ENCODE data around the gene EXD3.
"Not testable (repeated sequence)": the region's sequence is repeated elsewhere in the genome, so short reads cannot be mapped to it uniquely, and the experiment has no call there.

EXD3 gene

DNA sequence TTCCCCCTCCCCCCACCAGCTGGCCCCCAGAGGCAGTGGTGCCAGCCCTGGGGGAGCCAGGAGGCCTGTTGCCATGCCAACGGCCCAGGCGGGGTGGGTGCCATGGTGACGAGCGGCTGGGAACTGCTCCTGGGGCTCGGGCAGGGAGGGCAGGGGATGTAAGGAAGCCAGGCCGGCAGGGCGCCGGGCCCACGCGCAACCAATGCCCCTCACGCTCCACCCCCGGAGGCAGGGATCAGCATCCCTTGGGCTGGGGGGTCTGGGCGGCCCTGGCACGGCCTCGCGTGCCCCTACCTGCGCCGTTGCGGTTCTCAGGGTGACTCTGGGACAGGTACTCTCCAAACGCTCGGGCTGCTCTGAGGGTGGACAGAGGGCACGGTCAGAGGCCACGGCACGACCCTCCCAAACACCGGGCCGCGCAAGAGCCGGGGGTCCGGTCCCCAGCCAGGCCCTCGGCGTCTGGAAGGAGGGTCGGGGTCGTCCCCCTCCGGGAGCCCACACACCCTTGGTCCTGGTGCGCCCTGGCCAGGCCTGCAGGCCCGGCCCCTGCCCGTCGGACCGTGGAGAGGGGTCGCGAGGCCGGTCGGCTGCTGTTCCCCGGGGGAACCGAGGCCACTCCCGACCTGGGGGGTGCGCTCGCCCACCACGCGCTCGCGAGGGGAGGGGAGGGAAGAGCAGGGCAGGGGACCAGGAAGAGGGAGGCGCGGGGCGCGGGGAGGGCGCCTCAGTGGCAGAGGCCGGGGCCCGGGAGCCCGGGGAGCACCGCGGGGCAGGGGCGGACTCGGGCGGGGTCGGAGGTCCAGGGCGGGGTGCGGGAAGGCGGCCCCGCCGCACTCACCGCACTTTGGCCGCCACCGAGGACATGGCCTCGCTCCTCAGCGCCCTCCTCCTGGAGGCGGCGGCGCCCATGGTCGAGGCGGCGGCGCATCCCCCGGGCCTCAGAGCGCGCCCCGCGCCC is 35.5 kb upstream of the EXD3 start:
- ATAC-seq, result peak; percentile 8 to 10

DNA sequence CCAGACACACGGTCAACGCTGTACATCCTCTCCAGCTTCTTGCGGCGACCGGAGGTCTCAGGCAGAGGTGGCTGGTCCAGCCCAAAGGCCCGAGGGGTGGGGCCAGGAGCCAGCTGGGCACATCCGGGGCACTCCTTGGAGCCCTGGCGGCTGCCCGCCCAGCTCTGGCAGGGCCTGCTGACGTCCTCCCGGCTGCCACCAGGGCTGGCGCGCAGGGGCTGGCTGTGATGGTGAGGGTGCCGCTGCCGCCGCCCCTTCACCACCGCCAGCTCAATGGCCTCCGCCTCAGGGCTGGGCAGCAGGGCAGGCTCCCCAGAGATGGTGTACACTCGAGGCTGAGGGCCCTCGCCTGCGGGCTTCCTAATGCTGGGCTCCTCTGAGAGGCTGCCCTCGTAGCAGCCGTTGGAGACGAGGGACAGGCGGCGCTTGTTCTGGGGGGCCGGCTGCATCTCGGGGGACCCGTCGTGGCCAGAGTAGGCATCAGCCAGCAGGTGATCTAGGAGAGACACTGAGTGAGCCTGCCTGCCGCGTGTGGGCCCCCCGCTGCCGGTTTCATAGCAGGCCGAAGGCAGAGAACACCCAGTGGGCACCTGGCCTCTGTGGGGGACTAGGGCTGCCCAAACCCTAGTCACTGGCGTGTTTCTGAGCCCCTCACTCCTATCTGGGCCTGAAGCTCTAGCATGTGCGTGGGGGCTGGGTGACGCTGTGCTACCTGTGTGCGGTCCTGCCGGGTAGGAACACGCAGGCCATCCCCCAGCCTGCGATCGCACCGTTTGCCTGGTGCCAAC is 34.6 kb upstream of the EXD3 start:
- no peak for ATAC-seq

DNA sequence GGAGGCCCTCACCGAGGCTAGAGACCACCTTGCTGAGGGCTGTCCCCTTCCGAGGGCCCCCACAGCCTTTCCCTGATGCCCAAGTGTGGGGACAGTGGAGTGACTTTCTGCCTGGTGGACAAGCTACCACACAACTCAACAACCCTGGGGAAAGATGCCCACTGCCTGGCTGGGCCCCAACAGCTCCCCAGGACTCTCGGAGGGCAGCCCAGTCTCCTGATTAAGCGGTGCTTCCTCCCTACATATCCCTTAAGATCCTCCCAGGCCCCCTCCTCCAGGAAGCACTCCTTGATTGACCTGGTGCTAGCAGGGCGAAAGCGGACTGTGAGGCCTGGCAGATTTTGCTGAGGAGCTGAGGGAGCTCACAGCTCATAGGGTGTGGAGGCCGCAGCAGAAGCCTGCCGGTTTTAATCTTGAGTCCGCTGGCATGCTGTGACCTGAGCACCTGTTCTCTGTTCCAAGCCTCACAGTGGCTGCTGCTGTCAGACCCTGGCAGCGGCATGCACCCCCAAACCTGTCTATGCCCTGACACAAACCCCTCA is 34.0 kb upstream of the EXD3 start:
- ATAC-seq, result no peak

DNA sequence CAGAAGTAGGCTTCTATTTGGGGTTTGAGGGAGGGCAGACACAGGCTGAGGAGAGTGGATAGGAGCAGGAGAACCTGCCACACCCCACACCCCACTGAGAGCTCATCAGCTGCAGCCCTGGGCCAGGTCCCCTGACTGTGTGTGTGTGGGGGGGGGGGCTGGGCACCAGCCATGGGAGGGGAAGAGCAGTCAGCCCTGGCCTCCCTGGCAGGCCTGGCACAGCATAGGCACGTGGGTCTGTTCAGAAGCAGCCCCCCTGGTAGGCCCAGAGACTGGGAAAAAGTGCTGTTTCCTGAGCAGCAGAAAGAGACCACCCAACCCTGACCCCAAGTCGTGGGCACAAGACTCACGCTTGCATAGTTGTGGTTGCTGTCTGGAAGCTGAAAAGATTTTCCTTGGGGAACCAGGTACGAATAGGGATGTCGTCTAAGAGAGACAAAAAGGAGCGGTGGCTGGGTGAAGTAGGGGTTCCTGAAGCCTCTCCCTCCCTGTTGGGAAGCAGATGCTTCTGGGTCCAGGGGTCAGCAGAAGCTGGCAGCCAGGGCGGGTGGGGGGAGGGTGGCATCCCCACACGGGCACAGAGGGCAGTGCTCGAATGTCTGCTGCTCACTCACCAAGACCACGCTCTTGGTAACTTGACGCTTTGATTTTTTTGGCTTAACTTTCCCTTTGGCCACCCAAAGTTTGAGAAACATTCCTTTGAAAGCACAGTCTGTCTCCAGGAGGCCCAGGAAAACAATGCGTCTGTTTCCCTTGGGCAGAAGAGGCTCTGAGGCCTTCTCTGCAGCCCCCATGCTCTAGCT is 33.3 kb upstream of the EXD3 start:
- no peak for ATAC-seq

DNA sequence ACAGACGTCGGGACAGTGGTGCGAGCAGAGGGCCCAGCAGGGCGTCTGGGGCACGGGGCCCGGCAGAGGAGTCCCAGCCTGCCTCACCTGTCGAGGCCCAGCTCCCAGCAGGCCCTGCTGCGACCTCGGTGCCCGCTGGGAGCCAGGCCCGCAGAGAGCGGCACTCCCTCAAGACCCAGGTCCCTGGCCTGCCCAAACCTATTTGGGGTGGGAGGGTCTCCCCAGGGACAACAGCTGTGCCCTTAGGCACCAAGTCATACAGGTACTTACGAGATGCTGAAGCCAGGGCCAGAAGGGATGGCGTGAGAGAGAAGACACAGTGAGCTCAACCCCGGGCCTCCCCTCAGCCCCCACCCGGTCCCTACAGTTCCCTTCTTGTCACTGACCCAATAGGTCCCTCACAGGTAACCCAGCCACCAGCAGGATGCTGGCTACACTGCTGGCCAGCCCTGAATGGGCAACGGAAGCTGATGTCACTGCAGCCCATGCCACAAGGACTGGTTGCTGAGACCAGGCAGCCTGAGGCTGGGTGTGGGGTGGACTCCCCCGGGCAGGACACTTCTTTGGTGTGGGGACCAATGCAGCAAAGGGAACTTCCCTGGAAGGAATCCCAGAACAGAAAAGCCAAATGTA is 32.5 kb upstream of the EXD3 start:
- ATAC-seq, result no peak

DNA sequence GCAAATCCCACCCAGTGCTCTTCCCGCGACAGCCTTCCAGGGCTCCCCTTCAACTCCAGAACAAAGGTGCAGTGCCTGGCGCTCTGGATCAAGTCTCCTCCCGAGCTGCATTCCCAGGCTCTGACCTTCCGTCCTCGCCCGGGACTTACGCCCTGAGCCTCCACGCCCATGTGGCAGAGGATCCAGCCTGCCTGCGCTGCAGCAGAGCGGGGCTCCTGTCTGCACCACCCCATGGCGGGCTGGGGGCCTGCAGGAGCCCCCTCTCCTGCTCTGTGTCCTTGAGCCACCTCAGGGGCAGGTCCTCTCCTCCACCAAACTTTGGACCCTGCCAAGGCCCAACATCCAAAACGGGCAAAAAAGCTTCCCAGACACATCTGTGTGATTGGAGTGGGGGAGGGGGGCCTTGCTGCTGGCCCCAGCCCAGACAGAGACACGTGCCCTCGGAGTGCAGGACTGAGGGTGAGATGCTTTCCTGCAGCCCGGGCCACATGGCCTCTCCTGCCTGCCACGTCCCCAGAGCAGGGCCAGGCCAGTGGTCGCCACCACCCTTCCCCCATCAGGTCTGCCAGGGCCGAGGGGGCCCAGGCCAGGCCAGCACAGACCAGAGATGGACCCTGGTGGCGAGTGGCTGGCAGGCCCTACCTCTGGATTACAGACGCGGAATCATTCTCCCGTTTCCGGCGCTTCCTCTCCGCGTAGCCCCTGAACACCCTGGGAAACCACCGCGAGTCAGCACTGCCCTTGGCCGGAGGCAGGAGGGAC is 31.8 kb upstream of the EXD3 start:
- no peak for ATAC-seq

DNA sequence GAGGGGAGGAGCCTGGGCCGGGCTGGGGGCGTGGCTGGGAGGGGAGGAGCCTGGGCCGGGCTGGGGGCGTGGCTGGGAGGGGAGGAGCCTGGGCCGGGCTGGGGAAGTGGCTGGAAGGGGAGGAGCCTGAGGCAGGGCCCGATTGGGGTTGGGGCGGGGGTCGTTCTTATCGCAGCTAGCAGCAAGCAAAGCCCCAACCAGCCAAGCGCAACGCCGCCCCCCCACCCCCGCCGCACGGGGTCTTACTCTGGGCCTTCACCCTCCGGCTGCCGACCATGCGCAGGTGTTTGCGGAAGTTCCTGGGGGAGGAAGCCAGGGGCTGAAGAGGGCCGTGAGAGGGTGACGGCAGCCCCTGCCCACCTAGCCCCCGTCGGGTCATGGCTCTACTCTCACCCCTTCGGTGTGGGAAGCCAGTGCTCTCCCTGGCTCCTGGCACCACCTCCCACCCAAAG is 31.2 kb upstream of the EXD3 start:
- peak in 1 of 2 donors; percentile 11 for ATAC-seq

DNA sequence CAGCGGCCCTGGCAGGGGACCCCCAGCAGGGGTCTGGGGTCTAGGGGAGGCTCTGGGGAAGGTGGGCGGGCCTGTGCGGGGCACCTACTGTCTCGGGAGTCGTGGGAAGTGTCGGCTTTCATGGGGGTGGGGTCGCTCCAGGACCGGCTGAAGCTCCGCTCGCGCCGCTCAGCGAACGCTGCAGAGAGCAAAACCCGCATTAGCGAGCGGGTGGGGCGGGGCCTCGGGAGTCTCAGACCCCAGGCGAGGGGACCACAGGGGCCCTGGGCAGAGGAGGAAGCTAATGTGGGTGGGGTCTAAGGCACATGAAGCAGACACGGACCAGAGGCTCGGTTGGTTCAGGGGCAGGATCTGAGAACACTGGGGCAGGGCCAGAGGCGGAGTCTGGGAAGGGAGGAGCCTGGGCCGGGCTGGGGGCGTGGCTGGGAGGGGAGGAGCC is 30.7 kb upstream of the EXD3 start:
- peak; percentile 45 to 69 for ATAC-seq

DNA sequence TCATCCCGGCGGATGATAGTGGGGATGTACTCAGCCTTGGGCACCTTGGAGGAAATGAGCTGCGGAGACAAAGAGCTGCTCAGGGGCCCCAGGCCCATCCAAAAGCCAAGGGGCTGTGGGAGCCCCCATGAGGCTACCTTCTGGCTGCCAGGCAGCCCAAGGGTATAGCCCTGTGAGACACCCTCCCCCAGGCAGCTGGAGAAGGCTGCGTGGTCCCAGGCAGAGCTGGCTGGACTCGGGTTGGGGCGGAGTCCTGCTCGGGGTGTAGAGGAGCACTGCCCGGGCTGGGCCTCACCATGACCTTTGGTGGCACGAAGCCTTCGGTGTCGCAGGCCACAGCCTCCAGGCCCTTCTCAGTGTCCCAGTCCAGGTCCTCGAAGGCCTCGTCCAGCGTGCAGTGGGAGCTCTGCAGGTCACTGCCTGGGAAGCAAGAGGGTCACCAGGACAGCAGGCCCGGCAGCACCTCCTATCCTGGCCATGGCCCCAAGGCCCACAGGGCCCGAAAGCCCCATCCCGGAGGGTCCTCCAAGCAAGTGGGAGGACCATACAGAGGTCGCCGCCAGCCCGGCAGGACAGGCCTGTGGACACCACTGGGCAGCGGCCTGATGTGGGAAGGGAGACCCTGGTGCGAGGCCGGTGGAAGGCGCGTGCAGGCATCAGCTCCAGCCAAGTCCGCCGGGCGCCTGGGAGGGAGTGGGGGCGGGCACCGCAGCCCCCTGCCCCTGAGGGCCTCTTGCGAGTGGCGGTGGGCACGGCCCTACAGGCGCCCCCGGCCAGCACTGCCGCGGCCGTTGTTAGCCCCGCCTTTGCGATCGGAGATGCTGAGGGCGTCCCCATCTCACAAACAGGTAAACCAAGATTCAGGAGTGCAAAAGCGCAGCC is 30.0 kb upstream of the EXD3 start:
- no peak for ATAC-seq

DNA sequence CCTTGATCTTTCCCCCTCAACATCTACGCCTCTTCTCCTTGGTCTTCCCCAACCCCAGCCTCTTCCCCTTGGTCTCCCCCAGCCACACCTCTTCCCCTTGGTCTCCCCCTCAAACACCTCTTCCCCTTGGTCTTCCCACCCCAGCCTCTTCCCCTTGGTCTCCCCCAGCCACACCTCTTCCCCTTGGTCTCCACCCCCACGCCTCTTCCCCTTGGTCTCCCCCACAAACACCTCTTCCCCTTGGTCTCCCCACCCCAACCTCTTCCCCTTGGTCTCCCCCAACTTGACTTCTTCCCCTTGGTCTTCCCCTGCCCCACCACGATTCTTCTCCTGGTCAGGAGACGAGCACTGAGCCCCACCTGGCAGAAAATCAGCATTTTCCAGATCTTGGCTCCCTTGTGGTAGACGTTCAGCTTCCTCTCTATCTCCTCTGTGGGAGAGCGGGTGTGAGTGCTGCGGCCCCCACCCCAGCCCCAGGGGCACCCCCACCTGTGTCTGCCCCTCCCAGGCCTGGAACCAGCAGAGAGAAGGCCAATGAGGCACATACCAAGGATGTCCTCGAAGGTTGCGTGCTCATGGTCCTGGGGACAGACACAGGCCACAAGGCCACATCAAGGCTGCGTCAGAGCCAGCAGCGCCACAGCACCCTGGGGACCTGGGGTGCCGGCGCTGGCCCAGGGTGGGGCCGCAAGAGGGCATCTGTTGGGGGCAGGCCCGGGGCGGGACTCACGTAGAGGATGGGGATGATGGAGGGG is 29.2 kb upstream of the EXD3 start:
- ATAC-seq, result no peak

DNA sequence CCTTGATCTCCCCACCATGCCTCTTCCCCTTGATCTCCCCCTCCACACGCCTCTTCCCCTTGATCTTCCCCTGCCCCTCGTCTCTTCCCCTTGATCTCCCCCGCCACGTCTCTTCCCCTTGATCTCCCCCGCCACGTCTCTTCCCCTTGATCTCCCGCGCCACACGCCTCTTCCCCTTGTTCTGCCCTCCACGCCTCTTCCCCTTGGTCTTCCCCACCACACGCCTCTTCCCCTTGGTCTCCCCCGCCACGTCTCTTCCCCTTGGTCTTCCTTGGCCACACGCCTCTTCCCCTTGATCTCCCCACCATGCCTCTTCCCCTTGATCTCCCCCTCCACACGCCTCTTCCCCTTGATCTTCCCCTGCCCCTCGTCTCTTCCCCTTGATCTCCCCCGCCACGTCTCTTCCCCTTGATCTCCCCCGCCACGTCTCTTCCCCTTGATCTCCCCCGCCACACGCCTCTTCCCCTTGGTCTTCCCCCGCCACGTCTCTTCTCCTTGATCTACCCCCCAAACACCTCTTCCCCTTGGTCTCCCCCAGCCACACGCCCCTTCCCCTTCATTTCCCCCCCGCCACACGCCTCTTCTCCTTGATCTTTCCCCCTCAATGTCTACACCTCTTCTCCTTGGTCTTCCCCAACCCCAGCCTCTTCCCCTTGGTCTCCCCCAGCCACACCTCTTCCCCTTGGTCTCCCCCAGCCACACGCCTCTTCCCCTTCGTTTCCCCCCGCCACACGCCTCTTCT is 28.5 kb upstream of the EXD3 start:
- ATAC-seq, result not testable (repeated sequence)

DNA sequence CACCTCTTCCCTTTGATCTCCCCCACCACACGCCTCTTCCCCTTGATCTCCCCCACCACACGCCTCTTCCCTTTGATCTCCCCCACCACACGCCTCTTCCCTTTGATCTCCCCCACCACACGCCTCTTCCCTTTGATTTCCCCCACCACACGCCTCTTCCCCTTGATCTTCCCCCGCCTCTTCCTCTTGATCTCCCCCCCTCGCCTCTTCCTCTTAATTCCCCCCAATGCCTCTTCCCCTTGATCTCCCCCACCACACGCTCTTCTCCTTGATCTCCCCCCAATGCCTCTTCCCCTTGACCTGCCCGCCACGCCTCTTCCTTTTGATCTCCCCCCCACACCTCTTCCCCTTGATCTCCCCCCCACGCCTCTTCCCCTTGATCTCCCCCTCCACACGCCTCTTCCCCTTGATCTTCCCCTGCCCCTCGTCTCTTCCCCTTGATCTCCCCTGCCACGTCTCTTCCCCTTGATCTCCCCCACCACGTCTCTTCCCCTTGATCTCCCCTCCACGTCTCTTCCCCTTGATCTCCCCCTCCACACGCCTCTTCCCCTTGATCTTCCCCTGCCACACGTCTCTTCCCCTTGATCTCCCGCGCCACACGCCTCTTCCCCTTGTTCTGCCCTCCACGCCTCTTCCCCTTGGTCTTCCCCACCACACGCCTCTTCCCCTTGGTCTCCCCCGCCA is 27.7 kb upstream of the EXD3 start:
- ATAC-seq, result not testable (repeated sequence)

DNA sequence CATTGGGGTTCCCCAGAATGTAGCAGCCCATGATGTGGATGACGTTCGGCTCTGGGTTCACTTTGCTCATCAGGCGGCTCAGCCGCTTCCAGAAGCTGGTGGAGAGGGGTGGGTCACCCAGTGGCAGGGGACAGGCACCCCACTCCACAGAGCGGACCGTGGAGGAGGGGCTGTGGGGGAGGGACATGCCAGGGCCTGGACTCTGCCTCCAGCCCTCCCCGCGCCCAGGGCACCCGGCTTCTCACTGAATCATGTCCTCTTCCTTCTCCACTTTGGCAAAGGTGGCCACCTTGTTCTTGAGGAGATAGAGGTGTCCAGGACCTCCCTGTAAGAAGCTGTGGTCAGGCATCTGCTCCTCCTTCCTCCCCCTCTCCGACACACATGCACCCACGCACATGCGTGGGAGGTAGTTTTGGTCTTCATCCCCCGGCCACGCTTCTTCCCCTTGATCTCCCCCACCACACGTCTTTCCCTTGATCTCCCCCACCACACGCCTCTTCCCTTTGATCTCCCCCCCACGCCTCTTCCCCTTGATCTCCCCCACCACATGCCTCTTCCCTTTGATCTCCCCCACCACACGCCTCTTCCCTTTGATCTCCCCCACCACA is 27.1 kb upstream of the EXD3 start:
- no peak for ATAC-seq

DNA sequence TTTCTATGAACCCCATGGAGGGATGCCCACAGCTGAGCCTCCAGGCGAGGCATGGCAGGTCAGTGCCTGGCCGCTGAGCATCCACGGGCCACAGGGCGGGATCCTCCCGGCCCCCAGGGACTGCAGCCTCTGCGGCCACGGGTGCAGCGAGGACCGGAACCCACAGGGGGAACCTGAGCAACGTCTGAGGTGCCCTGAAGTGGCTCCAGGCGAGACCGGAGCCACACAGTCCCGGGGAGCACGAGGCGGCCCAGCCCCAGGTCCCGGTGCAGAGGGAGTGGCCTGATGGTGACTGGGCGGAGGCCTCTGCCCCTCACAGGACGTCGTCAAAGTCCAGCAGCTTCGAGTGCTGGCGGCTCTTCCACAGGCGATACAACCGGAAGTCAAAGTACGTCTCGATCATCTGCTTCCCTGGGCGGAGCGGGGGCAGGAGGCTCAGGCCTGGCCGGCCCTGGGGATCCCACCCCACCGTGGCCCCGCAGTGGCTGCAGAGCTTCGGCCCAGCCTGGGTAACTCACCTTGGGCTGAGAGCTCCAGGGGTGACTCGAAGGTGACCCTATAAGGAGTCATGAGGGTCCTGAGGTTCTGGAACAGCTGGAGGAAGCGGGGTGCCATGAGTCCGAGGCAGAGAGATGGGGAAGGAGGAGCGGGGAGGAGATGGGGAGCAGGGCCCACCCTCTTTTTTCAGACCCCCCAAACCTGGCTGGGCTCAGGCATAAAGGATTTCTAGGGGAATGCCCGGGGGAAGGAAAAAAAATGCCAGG is 26.3 kb upstream of the EXD3 start:
- no peak for ATAC-seq

DNA sequence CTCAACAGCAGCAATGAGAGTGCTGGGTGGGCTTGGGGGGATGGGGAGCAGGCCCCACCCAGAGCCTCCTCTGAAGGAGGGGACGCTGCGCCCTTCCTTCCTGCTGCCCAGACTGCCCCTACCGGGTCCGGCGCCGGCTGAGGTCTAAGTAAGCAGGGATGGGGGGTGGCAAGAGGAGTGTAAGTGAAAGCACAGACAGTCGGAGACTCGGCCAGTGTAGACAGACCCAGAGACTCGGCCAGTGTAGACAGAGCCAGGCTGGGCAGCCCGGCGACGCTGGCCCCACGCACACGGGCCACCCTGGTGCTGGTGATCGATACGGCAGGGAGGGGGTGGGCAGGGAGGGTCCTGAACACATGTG is 25.6 kb upstream of the EXD3 start:
- ATAC-seq, result no peak

DNA sequence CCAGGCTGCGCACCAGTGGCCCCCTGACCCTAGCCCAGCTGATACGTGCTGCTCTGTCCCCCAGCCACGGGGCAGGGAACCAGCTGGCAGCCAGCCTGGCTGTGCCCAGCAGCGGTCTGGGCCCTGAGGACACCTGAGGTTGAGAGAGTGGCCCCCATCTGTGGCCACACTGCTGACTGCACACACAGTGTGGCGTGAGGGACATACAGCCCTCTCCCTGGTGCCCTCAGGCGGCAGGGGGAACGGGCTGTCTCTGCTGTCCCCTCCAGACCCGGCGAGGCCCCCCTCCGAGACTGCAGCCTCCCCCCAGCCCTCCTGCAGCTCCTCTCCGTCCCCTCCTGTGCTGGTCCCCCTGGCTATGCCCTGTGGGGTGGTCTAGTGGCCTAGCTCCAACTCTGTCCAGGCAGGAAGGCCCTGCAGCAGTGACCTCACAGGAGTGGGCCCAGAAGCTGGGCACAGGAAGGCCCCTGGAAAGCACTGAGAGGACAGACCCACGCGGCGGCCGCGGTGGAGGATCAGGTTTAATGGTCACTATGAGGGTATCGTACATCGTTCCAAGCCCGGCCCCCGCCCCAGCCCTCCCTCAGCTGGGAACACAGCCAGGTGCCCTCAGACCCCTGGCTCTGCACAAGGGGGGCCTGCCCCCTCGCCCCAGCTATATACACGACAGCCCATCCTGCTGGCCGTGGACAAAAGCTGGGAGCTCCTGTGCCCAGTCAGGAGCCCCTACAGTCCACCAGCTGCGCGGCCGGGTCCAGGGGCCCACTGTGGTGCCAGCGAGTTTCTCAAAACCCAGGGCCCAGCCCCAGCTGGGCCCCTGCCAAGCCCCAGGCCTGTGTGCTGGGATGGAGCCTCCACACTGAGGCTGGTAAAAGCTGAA is 25.0 kb upstream of the EXD3 start:
- ATAC-seq, result no peak
